Measurements from ENCODE around the gene POU6F1.
"Not testable (repeated sequence)": the region's sequence is repeated elsewhere in the genome, so short reads cannot be mapped to it uniquely, and the experiment has no call there.

POU6F1 gene

DNA sequence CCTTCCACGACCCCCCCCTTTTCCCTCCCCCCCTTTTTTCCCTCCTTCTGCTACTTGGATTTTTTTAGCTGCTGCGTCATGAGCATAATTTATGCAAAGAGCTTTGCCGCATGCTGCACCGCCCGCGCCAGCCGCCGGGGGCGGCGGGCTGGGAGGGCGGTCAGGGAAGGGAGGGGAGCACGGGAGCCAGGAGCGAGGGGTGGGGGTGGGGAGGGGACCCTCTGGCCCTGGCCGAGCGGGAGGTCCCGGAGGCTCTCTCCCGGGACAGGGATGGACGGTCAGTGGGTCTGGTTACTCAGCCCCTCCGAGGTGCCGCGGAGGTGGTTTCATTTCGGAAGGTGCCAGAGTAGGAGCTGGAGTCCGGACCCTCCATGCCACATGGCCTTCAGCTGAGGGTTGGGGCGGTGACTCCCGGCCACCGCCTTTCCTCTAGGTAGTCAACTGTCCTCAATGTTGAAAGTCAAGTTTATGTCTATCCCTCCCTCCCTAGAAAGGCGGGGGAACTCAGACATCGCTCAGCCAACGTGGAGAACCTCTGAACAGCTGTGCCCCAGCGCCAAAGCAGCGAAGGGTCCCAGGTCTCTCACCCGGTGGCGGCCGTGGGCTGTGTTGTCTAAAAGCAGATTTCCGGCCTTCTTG, at the start of gene POU6F1:
Gene POU6F1, minus strand, starts transcription at position 95 of the 639 bp plus-strand sequence. CDS start 11,226 bp downstream, outside the sequence.
- DNase-seq (ENCODE audit: low read depth in 2 of 2), result peak; percentile 61 to 69

DNA sequence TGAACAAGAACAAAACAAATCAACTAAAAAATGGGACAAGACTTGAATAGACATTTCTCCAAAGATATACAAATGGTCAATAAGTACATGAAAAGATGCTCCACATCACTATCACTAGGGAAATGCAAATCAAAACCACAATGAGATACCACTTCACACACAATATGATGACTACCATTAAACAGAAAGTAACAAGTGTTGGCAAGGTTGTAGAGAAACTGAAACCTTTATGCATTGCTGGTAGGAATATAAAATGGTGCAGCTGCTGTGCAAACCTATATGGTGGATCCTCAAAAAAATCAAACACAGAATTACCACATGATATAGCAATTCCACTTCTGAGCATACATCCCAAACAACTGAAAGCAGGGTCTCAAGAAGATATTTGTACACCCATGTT, 47.2 kb upstream of the POU6F1 start:
- no peak for DNase-seq (ENCODE audit: low read depth in 2 of 2)

DNA sequence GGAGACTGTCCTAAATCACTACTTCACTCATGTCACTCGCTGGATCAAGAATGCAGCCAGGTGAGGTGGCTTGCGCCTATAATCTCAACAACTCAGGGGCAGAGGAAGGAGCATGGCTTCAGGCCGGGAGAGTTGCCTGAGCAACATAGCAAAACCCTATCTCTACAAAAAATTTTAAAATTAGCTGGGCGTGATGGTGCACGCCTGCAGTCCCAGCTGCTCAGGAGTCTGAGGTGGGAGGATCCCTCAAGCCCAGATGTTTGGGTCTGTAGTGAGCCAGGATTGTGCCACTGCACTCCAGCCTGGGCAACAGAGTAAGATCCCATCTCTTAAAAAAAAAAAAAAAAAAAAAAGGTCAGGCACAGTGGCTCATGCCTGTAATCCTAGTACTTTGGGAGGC, 46.4 kb upstream of the POU6F1 start:
- no peak for DNase-seq (ENCODE audit: low read depth in 2 of 2)

DNA sequence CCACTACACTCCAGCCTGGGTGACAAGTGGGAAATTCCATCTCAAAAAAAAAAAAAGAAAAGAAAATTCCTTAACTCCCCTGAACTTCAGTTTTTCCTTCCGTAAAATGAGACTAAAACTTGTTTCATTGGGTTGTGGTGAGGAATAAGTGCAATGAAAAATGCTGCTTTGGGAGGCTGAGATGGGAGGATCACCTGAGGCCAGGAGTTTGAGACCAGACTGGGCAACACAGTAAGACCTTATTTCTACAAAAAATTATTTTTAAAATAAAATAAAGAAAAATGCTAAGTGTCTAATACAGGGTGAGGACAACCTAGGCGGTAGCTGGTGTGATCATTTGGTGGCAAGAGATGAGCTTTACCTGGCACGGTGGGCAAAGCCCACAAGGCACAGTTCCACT, 45.5 kb upstream of the POU6F1 start:
- no peak for DNase-seq (ENCODE audit: low read depth in 2 of 2)

DNA sequence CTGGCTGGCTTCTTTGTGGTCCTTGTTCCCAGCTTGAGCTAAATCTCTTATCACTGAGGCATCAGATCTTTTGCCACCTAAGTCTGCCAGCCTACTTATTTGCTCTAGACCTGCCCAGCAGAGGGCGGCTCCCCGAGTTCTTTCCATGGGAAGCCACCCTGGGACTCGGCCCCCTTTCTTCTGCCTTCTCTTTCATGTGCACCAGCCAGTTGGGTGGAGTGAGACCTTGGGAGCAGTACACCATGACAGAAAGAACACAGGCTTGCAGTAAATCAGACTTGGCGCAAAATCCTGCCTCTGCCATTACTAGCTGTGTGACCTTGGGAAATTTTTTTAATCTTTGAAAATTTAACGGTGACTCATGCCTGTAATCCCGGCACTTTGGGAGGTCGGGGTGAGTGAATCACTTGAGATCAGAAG, 44.9 kb upstream of the POU6F1 start:
- no peak for DNase-seq (ENCODE audit: low read depth in 2 of 2)

GRCh38 chr12:51259600-51259999, 41.7 kb upstream of the POU6F1 start:
- not testable (repeated sequence) for DNase-seq (ENCODE audit: low read depth in 2 of 2)

DNA sequence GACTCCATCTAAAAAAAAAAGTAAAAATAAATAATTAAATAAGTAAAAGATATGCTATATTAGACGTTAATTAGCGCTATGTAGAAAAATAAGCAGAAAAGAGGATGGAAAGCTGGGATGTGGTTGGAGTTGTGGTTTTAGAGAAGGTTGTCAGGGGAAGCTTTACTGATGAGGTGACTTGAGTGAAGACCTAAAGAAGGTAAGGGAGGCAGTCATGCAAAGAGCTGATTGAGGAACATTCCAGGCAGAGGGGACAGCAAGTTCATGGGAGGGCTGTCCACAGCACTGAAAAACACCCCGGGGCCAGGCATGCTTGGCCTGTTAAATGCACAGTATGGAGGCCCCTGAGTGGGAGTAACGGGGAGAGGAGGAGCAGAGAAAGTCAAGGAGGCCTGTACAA, 36.7 kb upstream of the POU6F1 start:
- no peak for DNase-seq (ENCODE audit: low read depth in 2 of 2)

- no peak for DNase-seq (ENCODE audit: low read depth in 2 of 2)
Observed at GRCh38 chr12:51253276-51253675, 35.4 kb upstream of the POU6F1 start.

DNA sequence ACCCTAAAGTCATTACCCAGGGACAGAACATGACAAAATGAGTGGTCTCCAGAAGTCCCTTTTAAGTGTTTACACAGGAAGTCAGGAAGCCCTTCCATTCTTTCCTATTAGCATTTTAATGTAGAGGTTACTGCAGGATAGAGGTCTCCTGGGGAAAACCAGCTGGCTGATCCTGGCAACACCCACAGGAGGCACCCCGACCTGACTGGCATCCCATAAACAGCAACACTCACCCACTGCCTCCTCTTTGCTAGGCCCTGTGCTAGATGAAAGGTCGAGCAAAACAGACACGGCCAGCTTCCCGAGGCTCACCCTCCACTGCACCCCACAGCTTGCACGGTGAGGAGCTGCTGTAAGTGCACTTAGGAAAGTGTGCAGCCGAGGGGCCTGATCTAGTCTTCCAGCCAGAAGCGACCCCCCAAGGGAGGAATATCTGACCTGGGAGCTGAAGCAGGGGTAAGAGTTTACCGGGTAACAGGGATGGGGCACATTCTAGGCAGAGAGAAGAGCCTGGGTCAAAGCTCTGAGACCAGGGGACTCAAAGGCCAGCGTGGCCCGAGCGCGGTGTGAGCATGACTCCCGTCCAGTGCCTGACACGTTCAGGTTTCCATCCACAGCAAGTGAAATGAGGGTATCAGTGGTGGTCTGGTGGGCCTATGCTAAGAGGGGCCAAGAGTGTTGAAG, 29.8 kb upstream of the POU6F1 start:
- DNase-seq (ENCODE audit: low read depth in 2 of 2), result no peak

DNA sequence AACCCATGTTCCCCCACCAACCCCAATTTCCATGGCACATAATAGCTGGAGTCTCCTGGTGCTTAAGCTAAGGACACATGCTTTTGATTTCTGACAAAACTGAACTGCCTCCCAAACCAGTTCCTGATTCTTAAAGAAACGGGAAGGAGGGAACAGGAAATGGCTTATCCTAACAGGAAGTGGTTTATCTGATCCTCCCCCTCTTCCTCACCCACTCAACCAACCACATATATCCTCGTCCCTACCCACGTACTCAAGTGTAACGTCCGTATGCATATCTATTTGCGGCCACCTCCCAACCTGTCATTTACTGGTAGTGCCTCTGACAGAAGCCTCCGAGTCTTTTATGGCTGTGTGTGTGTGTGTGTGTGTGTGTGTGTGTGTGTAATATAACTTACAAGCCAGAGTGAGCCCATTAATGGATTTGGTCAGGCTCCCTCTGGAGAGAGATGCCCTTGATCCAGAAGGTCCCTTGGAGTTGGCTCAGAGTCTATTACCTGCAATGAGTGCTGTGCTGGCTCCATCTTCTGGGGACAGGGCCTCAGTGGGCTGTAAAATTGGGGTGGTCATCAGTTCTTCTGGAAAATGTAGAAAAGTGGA, 28.5 kb upstream of the POU6F1 start:
- DNase-seq (ENCODE audit: low read depth in 2 of 2), result peak in 1 of 2 experiments; percentile 31

- DNase-seq (ENCODE audit: low read depth in 2 of 2), result no peak
Observed at GRCh38 chr12:51245476-51246253, 27.8 kb upstream of the POU6F1 start.

- DNase-seq (ENCODE audit: low read depth in 2 of 2), result no peak
Observed at GRCh38 chr12:51244269-51244668, 26.4 kb upstream of the POU6F1 start.

GRCh38 chr12:51242876-51243275, 25.0 kb upstream of the POU6F1 start:
- no peak for DNase-seq (ENCODE audit: low read depth in 2 of 2)

GRCh38 chr12:51242120-51242519, 24.3 kb upstream of the POU6F1 start:
- DNase-seq (ENCODE audit: low read depth in 2 of 2), result no peak

- no peak for DNase-seq (ENCODE audit: low read depth in 2 of 2)
Observed at GRCh38 chr12:51240971-51241370, 23.1 kb upstream of the POU6F1 start.

- peak; percentile 88 for DNase-seq (ENCODE audit: low read depth in 2 of 2)
Observed at GRCh38 chr12:51238510-51239334, 20.9 kb upstream of the POU6F1 start, which contains the start of gene DAZAP2. TSS of gene DAZAP2 (plus strand) at chr12:51238826. CDS start at chr12:51238908, 82 bp downstream.

DNA sequence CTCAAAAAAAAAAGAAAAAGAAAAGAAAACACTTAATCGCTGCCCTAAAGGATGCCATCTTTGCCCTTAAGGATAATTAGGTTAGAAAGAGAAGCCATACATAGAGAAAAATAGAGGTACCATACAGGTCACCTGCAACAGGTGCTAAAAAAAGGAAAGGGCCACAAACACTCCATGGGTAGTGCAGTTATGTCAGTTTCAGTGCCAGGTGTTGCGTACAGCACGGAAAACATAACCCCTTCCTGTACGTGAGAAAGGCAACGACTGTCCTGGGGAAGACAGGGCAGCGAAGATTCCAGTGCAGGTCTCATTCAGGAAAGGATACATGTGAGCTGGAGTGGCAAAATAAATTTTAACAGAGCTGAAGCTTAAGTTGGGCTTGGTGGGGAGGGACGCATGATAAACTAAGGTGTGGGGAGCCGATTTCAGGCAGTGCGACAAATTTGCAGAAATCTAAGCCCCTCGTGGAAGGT, 20.2 kb upstream of the POU6F1 start:
- DNase-seq (ENCODE audit: low read depth in 2 of 2), result no peak

DNA sequence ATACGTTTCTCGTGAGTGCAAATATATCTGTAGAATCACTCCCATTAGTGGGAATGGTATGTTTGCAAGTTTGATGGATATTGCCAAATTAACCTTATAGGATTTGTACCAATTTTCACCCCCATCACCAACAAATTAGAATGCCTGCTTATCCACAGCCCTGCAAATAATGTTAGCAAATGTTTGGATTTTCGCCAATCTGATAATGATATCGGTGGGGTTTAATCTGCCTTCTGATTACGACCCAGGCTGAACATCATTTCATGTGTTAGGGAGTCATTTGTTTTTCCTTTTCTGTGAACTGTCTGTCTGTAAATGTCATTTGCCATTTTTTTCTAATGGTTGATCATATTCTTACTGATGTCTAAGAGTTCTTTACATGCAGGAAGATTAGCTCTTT, 16.7 kb upstream of the POU6F1 start:
- no peak for DNase-seq (ENCODE audit: low read depth in 2 of 2)

DNA sequence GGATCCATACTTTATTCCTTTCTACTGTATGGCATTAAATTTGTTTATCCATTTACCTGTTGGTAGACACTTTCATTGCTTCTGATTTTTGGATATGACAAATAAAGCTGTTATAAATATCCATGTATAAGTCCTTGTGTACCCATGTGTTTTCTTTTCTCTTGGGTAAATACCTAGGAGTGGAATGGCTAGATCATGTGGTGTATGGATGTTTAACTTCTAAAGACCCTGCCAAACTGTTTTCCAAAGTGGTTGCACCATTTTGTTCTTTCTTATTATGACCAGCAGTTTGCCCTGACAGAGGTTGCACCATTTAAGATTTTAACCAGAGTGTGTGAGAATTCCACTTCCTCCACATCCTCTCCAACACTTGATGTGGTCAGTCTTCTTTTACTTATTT, 14.8 kb upstream of the POU6F1 start:
- DNase-seq (ENCODE audit: low read depth in 2 of 2), result no peak

GRCh38 chr12:51229116-51229809, 11.4 kb upstream of the POU6F1 start:
- DNase-seq (ENCODE audit: low read depth in 2 of 2), result no peak

DNA sequence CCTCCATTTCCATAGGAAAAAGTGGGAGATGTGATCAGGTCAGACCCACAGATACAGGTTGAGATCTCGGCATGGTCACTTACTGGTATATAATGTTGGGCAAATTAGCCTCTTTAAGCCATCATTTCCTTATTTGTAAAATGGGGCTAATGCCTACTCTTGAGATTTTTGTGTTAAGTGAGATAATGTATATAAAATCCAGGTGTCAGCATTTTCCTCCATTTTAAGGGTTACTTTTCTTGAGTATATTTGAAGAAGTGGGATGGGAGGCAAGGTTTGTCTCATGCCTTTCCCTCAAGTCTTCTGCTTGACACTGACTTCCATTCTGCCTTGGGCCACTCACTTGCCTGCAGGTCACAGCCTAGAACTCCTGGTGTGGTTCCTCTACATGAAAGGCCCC, 10.1 kb upstream of the POU6F1 start:
- DNase-seq (ENCODE audit: low read depth in 2 of 2), result no peak

Data from fibroblast of skin of left quadriceps (primary cell).